ENCODE measurements around the gene OR4D2.
"Not testable (repeated sequence)": the region's sequence is repeated elsewhere in the genome, so short reads cannot be mapped to it uniquely, and the experiment has no call there.

OR4D2 gene

DNA sequence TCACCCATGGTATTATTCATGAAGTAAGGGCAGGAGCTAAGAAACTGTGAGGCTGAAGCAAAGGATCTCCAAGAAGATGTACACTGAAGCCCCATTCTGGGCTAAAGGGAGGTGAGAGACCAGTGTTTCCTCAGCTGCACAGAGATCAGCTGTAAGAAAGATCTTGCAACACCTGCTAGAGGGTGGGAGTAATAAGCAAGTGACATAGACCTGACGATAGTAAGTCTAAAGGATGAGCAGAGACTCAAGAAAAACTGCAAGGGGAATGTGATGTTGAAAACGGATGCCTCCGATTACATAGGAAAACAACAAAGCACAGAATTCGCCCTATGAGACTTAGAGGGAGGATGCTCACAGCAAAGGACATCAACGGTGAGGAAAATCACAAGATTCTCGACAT is at the start of gene OR4D2:
TSS of gene OR4D2 (plus strand) at position 301 of the 400 bp plus-strand sequence. CDS start 2,674 bp downstream, outside the sequence.
- no peak for DNase-seq

GRCh38 chr17:58117382-58117781 is 49.4 kb upstream of the OR4D2 start:
- DNase-seq: no peak

DNA sequence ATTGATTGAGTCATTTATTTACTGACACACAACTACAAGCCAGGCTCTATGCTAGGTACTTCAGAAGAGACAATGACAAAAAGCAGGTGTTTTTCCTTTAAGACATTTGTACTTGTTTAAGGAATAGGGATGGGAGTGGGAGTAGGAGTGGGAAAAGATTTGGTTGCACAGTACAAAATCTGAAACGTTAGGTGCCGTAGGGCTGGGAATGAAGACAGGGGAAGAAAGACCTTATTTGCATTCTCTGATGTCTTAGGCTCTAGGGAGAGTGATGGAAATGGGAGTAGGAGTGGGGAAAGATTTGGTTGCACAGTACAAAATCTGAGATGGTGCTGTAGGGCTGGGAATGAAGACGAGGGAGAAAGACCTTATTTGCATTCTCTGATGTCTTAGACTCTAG is 47.3 kb upstream of the OR4D2 start:
- DNase-seq: no peak

DNA sequence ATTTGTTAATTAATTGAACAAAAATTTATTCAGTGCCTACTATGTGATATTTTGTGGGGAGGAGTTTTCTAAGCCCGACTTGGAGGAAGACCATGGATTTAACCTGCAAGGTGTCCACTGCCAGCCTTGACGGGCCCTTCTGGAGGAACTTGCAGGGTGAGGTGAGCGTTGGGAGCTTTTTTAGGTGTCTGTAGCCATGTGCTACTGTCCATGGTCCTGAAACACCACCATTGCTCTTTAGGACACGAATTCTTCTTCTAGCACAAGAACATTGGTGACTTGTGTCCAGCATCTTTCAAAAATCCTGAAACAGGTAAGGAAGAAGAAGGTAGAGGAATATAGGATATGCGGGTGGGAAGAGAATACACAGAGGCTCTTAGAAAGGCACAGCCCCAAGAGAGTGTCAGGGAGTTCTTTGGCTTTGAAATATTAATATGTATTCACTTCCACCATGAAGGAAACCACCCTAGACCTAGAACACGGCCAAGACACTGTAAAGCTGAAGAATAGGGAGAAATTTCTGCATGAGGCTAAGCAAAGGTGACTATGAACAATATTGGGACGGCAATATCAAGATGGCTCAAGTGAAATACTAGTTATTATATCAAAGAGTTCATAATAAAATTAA is 46.5 kb upstream of the OR4D2 start:
- DNase-seq: peak; percentile 62

DNA sequence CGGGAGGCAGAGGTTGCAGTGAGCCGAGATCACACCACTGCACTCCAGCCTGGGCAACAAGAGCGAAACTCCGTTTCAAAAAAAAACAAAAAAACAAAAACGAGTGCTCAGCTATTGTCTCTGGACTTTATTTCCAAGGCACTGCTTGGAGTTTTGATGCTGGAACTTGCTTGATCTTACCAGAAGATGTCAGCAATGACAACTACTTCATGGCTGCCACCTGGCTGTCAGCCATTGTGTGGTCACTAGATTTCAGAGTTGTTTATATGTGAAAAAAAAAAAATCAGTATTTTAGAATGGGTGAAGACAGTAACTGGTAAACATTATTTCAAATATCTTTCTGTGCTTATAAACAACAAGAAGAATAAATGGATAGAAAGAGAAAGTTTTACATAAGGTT is 44.9 kb upstream of the OR4D2 start:
- no peak for DNase-seq

- no peak for DNase-seq
These were observed 38.9 kb upstream of the OR4D2 start for GRCh38 chr17:58127846-58128245.

DNA sequence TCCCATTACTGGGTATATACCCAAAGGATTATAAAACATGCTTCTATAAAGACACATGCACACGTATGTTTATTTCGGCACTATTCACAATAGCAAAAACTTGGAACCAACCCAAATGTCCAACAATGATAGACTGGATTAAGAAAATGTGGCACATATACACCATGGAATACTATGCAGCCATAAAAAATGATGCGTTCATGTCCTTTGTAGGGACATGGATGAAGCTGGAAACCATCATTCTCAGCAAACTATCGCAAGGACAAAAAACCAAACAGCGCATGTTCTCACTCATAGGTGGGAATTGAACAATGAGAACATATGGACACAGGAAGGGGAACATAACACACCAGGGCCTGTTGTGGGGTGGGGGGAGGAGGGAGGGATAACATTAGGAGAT is 34.1 kb upstream of the OR4D2 start:
- DNase-seq: not testable (repeated sequence)

GRCh38 chr17:58136669-58137279 is 30.0 kb upstream of the OR4D2 start:
- no peak for DNase-seq

GRCh38 chr17:58141505-58141904 is 25.3 kb upstream of the OR4D2 start:
- no peak for DNase-seq

DNA sequence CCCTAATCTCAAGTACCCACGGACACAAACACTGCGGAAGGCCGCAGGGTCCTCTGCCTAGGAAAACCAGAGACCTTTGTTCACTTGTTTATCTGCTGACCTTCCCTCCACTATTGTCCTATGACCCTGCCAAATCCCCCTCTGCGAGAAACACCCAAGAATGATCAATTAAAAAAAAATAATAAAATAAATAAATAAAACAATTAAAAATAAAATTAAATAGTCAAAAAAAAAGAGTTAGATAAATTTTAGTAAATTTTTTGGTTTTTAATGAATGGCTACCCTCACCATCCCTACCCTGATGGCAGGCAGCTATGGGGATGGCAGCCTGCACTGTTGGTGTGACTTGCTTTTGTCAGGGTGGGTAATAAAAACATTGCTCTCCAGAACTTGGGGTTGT is 23.4 kb upstream of the OR4D2 start:
- DNase-seq: not testable (repeated sequence)

GRCh38 chr17:58144801-58145200 is 22.0 kb upstream of the OR4D2 start:
- DNase-seq: no peak

- DNase-seq: no peak
These were observed 18.8 kb upstream of the OR4D2 start, which contains the start of gene OR4D1 for GRCh38 chr17:58147930-58148434. Gene OR4D1, plus strand, starts transcription at chr17:58148384. Its CDS starts 6,770 bp downstream, at chr17:58155154.

- no peak for DNase-seq
These were observed 18.2 kb upstream of the OR4D2 start for GRCh38 chr17:58148609-58149008.

GRCh38 chr17:58150394-58150793 is 16.4 kb upstream of the OR4D2 start:
- no peak for DNase-seq

DNA sequence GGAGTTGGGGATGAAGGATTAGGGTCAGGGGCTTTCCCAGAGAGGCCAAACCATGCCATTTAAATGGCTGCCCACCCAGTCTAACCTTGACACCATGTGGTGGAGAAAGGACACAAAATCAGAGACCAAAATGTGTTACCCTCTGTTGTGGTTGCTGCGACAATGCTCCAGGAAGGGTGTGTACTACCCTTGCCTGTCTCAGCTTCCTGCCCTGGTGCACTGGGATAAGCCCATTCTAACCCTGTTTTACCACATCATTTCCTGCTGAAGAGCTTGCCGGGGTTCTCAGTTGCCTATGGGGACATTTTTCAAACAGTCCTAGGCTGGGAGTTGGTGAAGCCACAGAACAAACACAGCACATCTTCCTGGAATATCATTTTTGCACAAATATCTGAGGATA is 13.7 kb upstream of the OR4D2 start:
- DNase-seq: no peak

GRCh38 chr17:58153671-58154070 is 13.1 kb upstream of the OR4D2 start:
- DNase-seq: no peak

DNA sequence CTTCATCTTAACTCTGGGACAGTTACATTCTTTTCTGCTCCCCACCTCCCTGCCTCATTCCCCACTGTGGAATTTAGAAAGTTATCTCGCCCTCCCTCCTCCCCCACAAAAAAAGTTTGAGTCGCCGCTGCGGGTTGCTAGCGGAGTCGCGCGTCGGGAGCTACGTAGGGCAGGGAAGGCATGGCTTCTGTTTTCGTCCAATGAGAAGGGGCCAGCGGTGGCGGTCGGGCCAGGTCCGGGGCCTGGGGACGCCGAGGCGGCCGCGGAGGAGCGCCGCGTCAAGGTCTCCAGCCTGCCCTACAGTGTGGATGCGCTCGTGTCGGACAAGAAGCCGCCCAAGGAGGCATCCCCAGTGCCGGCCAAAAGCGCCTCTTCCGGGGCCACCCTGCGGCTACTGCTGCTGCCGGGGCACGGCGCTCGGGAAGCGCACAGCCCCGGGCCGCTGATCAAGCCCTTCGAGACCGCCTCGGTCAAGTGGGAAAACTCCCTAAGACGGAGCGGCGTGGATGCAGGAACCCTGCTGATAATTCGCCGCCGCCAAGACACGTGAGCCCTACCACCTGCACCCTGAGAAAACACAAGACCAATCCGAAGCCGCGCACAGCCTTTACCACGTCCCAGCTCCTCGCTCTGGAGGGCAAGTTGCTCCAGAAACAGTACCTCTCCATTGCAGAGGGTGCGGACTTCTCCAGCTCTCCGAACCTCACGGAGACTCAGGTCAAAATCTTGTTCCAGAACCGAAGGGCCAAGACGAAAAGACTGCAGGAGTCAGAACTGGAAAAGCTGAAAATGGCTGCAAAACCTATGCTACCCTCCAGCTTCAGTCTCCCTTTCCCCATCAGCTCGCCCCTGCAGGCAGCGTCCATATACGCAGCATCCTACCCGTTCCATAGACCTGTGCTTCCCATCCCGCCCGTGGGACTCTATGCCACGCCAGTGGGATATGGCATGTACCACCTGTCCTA is 9.7 kb upstream of the OR4D2 start:
- DNase-seq: no peak

GRCh38 chr17:58158181-58158580 is 8.6 kb upstream of the OR4D2 start:
- no peak for DNase-seq

DNA sequence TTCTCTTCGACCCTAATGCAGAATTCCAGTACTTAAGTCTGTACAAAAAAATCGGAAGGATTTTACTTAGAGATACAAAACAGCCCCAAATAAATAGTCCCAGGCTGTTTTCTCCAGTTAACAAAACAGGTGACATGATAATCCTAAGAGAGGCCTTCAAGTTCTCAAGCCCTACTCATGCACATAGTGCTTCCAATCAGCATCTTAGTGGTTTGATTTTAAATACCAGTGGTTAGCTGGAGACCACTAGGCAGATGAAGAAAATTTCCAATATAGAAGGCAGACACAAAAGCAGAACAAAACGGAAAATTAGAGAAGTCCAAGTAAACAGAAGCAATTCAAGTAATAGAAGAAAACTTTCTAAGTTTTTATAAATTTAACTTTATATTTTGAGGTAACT is 5.2 kb upstream of the OR4D2 start:
- no peak for DNase-seq

- no peak for DNase-seq
These were observed 801 bp upstream of the OR4D2 start for GRCh38 chr17:58165981-58166380.

- DNase-seq: no peak
These were observed 3.8 kb downstream of the OR4D2 start for GRCh38 chr17:58170622-58171021.

- DNase-seq: no peak
These were observed 5.7 kb downstream of the OR4D2 start for GRCh38 chr17:58172369-58173071.

DNA sequence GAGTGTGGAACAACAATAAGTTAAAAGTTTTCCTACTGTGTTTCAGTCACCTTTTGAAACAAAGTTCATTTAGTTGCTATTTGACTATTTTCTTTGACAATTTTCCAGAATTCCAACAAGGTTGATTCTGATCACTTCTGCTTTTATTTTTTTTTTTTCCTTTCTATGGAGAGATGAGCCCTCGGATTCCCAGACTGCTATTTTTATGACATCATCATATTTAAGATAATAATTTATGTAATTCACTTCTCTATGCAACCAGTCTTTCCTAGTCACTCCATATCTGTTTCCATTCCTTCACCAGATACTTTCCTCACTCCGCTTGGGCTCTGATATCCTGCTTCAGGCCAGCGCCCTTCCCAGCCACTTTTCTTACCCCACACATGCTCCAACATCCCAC is 8.1 kb downstream of the OR4D2 start:
- DNase-seq: no peak

All from right forelimb (tissue), 1 donor.